ENCODE measurements around the gene CES4A.

DNA sequence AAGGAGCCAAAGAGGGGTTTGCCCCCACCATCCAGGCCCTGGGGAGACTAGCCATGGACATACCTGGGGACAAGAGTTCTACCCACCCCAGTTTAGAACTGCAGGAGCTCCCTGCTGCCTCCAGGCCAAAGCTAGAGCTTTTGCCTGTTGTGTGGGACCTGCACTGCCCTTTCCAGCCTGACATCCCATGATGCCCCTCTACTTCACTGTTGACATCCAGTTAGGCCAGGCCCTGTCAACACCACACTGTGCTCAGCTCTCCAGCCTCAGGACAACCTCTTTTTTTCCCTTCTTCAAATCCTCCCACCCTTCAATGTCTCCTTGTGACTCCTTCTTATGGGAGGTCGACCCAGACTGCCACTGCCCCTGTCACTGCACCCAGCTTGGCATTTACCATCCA, 20.8 kb downstream of the CES4A start:
- TF ChIP-seq, protein P1, sequence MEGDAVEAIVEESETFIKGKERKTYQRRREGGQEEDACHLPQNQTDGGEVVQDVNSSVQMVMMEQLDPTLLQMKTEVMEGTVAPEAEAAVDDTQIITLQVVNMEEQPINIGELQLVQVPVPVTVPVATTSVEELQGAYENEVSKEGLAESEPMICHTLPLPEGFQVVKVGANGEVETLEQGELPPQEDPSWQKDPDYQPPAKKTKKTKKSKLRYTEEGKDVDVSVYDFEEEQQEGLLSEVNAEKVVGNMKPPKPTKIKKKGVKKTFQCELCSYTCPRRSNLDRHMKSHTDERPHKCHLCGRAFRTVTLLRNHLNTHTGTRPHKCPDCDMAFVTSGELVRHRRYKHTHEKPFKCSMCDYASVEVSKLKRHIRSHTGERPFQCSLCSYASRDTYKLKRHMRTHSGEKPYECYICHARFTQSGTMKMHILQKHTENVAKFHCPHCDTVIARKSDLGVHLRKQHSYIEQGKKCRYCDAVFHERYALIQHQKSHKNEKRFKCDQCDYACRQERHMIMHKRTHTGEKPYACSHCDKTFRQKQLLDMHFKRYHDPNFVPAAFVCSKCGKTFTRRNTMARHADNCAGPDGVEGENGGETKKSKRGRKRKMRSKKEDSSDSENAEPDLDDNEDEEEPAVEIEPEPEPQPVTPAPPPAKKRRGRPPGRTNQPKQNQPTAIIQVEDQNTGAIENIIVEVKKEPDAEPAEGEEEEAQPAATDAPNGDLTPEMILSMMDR (conservative IDR thresholded peaks at IDR 0.05 in 1 of 2, IDR thresholded peaks at IDR 0.05 in 1 of 2; ENCODE audit: extremely low read depth in 1 of 2, insufficient read depth in 1 of 2, low read depth in 1 of 2, low read length in 2 of 2): no peak
- TF ChIP-seq EZH2 (IDR thresholded peaks at IDR 0.05; ENCODE audit: borderline replicate concordance, low read length): no peak
